Rectal smooth muscle tissue (tissue), 1 donor: ENCODE results near the gene NR1I3.
"Not testable (repeated sequence)": the region's sequence is repeated elsewhere in the genome, so short reads cannot be mapped to it uniquely, and the experiment has no call there.

Experiments
- H3K27ac ChIP-seq: one replicate; pipeline ENCODE4 v1.7.0; 2013; ENCODE audit warnings: low read depth, low read length, inconsistent platforms
- H3K27me3 ChIP-seq: one replicate; pipeline ENCODE4 v1.7.0; 2013; ENCODE audit warnings: low read length; ENCODE audit not compliant: control insufficient read depth, insufficient read depth
- H3K36me3 ChIP-seq: one replicate; pipeline ENCODE4 v1.7.0; 2013; ENCODE audit warnings: low read length; ENCODE audit not compliant: control insufficient read depth, insufficient read depth
- H3K4me1 ChIP-seq: one replicate; pipeline ENCODE4 v1.7.0; 2013; ENCODE audit warnings: low read length; ENCODE audit not compliant: control insufficient read depth, insufficient read depth
- H3K4me3 ChIP-seq: one replicate; pipeline ENCODE4 v1.7.0; 2013; ENCODE audit warnings: low read length
- H3K9ac ChIP-seq: one replicate; pipeline ENCODE4 v1.7.0; 2013; ENCODE audit warnings: low read length

Gene NR1I3

DNA sequence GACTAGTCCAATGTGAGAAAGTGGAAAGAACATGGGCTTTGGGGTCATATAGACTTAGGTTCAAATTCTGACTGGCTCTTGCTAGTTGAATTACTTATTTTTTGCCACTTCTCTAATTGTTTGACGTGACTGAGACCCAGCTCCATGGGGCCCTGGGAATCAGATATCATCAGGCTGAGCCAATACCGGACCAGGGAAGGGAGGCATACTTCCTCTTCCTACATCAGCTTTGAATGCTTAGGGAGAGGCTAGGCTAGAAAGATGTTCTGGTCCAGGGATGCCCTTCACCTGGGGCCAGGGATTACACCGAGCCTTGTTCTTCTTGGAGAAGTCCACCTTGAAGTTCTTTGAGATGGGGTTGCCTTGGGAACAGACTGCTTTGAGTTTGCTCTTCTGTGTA lies 3.7 kb upstream of the NR1I3 start:
- Histone ChIP-seq H3K27me3 (no peaks in the 10 kb centered on the region), H3K4me3 (no peak overlapping the region), H3K9ac (no peak overlapping the region), H3K27ac (no peak overlapping the region), H3K36me3 (no peaks in the 10 kb centered on the region), H3K4me1 (no peaks in the 10 kb centered on the region)

DNA sequence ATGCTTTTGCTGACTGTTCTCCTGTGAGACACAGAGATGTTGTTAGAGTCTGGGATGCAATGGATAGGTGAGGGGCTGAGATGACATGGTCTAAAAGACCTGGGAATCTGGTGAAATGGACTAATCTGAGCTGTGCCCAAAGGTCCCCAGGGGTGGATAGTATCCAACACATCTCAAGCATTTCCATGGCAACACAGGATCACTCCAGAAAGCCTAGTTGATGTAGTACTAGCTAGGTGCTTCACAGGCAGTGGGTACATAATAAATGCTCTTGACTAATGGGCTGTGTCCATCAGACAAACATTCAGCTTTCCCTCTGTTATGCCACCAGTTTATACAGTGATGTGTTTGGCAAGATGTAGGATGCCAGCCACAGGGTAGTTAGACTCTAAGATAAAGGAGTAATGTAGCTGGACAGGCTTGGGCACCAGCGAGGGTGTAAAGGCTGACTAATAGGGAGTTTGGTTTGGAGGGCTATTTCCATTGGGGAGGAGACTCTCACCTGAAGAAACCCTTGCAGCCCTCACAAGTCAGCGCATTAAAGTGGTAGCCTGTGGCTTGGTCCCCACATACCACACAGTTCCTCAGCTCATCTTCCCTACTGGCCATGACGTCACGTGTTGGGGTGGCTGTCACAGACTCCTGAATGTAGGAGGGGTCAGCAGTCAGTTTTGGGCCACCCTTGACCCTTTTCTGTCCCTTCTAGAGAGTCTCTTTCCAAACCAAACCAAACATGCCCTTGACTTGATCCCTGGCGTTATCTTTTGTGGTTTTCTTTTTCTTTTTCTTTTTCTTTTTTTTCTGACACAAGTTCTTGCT lies 1.8 kb downstream of the NR1I3 start:
- Histone ChIP-seq H3K27me3 (no peaks in the 10 kb centered on the region), H3K36me3 (no peaks in the 10 kb centered on the region), H3K4me1 (no peaks in the 10 kb centered on the region), H3K27ac (no peak overlapping the region), H3K9ac (no peak overlapping the region), H3K4me3 (no peak overlapping the region)

DNA sequence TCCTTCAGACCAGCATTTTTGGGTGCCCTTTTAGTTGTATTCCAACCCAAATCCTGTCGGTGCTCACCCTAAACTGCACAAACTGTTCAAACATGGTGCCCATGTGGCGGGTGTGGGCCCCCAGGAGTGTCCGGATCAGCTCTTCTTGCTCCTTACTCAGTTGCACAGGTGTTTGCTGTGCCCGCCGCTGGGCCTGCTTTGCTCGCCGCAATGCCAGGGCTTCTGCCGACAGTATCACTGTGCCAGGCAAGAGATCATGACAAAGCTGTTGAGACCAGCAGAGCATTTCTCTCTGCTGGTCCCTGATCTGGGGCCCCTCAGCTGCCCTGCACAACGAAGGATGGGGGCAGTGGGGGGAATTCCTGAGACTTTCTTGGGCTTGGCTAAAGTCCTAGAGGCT lies 4.9 kb downstream of the NR1I3 start:
- Histone ChIP-seq H3K36me3 (peaks cover 12% of the 10 kb centered on the region), H3K27me3 (no peaks in the 10 kb centered on the region), H3K27ac (no peak overlapping the region), H3K4me1 (no peaks in the 10 kb centered on the region), H3K4me3 (no peak overlapping the region), H3K9ac (no peak overlapping the region)

GRCh38 chr1:161230762-161231161 lies 7.2 kb downstream of the NR1I3 start:
- Histone ChIP-seq H3K4me3 (no peak overlapping the region), H3K27ac (no peak overlapping the region), H3K27me3 (no peaks in the 10 kb centered on the region), H3K4me1 (peaks cover 15% of the 10 kb centered on the region), H3K36me3 (peaks cover 14% of the 10 kb centered on the region), H3K9ac (no peak overlapping the region)

- Histone ChIP-seq H3K27me3 (no peaks in the 10 kb centered on the region), H3K9ac (no peak overlapping the region), H3K27ac (no peak overlapping the region)
These were observed 8.1 kb downstream of the NR1I3 start for GRCh38 chr1:161229896-161230295.

GRCh38 chr1:161228032-161228431 lies 10.0 kb downstream of the NR1I3 start:
- Histone ChIP-seq H3K4me1 (peaks cover 15% of the 10 kb centered on the region), H3K27me3 (no peaks in the 10 kb centered on the region), H3K9ac (no peak overlapping the region), H3K36me3 (peaks cover 14% of the 10 kb centered on the region), H3K27ac (no peak overlapping the region), H3K4me3 (no peak overlapping the region)

More at GRCh38 chr1:161229896-161230295, 8.1 kb downstream of the NR1I3 start:
- Histone ChIP-seq H3K36me3 (peaks cover 14% of the 10 kb centered on the region), H3K4me1 (peaks cover 15% of the 10 kb centered on the region), H3K4me3 (no peak overlapping the region)

DNA sequence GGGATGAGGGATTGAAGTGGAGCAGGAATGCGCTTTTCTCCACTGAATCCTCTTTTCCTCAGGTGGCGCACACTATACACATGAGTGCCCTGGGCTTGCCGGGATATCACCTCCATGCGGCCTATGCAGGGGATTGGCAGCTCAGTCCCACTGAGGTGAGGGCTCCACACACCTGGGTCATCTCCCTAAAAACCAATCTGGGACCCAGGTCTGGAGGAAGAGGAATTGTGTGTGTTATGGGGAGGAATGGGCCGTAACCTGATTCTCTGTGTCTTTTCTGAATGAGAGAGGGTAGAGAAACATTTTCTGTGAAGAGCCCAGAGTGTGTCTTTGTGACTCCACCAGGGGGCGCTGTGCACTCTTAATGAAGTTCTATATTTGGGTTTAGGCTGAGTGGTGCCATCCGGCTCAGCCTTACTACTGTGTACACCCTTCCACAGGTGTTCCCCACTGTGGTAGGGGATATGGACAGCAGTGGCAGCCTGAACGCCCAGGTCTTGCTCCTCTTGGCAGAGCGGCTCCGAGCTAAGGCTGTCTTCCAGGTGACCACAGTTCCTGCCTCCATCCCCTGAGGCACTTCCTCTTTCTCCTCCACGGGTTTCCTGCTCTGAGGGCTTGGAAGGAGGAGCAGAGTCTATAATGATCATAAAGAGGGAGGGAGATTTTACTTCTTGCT lies 10.7 kb downstream of the NR1I3 start:
- peak overlapping the region; percentile 99 for H3K4me3 ChIP-seq
- H3K4me1 ChIP-seq: peaks cover 15% of the 10 kb centered on the region
- no peaks in the 10 kb centered on the region for H3K27me3 ChIP-seq
- H3K36me3 ChIP-seq: peaks cover 14% of the 10 kb centered on the region
- peak overlapping the region; percentile 21 for H3K27ac ChIP-seq
- no peak overlapping the region for H3K9ac ChIP-seq

GRCh38 chr1:161226759-161227158 lies 11.2 kb downstream of the NR1I3 start:
- peak overlapping the region; percentile 86 for H3K27ac ChIP-seq
- peak overlapping the region; percentile 99 for H3K4me3 ChIP-seq
- peaks cover 14% of the 10 kb centered on the region for H3K36me3 ChIP-seq
- no peaks in the 10 kb centered on the region for H3K27me3 ChIP-seq
- peaks cover 15% of the 10 kb centered on the region for H3K4me1 ChIP-seq
- H3K9ac ChIP-seq: peak overlapping the region; percentile 26

- peak overlapping the region; percentile 68 for H3K9ac ChIP-seq
- peak overlapping the region; percentile 86 for H3K27ac ChIP-seq
- H3K4me1 ChIP-seq: peaks cover 15% of the 10 kb centered on the region
- no peaks in the 10 kb centered on the region for H3K27me3 ChIP-seq
- peaks cover 14% of the 10 kb centered on the region for H3K36me3 ChIP-seq
- peak overlapping the region; percentile 99 for H3K4me3 ChIP-seq
These were observed 11.7 kb downstream of the NR1I3 start for GRCh38 chr1:161226320-161226711.

GRCh38 chr1:161225534-161226319 lies 12.3 kb downstream of the NR1I3 start, which contains the start of gene TOMM40L:
Gene TOMM40L (plus strand): TSS chr1:161226060. CDS start chr1:161226490, 430 bp downstream.
- Histone ChIP-seq H3K36me3 (peaks cover 14% of the 10 kb centered on the region), H3K4me3 (peak within 1 kb of the TSS; percentile 99), H3K27ac (peak within 1 kb of the TSS; percentile 86), H3K9ac (peak within 1 kb of the TSS; percentile 68), H3K27me3 (no peaks in the 10 kb centered on the region), H3K4me1 (peaks cover 15% of the 10 kb centered on the region)

DNA sequence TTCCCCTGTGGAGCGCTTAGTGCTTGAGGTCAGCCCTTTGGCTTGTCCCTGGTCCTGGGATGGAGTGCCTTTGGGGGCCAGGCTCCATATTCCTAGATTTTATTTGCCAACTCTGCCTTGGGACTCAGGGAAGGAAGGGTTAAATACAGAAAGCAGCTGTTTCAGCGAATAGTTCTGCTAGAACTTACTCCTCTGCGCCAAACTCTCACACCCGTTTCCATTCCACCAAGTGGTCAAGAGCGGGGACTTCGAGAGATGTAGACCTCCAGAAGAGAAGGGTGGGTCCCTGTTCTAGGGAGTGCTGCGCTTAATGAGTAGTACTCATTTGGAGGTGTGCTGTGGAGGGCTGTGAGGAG lies 12.8 kb downstream of the NR1I3 start:
- Histone ChIP-seq H3K27me3 (no peaks in the 10 kb centered on the region), H3K4me3 (peak overlapping the region; percentile 5), H3K9ac (no peak overlapping the region)

GRCh38 chr1:161224695-161225087 lies 13.3 kb downstream of the NR1I3 start:
- not testable (repeated sequence) for H3K4me3 ChIP-seq, H3K27ac ChIP-seq, H3K9ac ChIP-seq, H3K27me3 ChIP-seq
- H3K4me1 ChIP-seq: peaks cover 15% of the 10 kb centered on the region
- peaks cover 12% of the 10 kb centered on the region for H3K36me3 ChIP-seq

More for the DNA sequence above, 12.8 kb downstream of the NR1I3 start:
- Histone ChIP-seq H3K27ac (peak overlapping the region; percentile 74), H3K36me3 (peaks cover 14% of the 10 kb centered on the region), H3K4me1 (peaks cover 15% of the 10 kb centered on the region)
